Epidermal melanocyte (primary cell): Measurements from ENCODE around the gene RASSF8.

Experiments used
- DNase-seq: peaks from one replicate; pipeline ENCODE4 v3.0.0; 2011; ENCODE audit warnings: low spot score; ENCODE audit not compliant: insufficient read length

Gene RASSF8

DNA sequence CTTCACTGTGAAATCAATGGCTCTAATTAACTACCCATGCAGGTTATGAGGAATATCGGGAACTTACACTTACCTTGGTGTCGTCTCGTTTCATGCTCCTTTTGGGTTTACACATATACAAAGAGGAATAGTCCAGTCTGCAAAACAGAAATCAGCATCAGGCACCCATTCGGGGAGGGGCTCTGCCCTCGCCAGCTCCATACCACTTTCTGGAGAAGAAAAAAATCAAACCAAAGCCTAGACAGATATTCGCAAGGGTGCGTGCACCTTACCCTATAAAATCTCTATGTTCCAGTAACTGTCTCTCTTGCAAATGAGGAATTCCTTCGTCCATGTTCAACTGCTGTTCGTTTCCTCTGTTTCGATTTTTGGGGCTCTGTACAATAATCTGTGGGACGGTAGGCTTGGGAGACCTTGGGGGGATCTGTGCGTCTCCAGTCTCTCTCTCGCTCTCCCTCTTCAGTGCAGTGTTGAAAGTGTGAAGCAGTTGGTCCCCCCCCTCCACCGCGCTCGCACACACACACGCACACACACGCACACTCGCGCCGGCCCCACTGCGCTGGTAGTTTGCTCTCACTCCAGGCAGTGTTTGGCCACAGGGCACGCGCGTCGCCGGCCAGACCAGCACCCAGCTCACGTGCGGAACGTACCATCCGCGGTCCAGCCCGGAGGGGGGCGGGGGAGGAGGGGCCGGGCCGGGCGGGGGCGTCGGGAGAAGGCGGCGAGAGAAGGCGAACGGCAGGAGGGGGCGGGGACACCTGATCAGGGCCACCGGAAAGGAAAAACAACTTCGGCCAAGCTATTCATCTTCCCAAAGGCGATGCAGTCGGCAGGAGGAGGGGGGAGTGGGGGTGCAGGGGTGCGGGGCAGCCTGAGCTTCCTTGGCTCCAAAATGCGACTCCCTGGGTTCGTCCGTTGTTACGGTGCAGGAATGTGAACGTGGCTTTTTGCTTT lies 166.2 kb downstream of the RASSF8 start, which contains the start of gene BHLHE41:
Gene BHLHE41 (minus strand): TSS at position 592 of the 954 bp plus-strand sequence. CDS start 258 bp downstream, at position 334.
- peak; percentile 58 for DNase-seq

DNA sequence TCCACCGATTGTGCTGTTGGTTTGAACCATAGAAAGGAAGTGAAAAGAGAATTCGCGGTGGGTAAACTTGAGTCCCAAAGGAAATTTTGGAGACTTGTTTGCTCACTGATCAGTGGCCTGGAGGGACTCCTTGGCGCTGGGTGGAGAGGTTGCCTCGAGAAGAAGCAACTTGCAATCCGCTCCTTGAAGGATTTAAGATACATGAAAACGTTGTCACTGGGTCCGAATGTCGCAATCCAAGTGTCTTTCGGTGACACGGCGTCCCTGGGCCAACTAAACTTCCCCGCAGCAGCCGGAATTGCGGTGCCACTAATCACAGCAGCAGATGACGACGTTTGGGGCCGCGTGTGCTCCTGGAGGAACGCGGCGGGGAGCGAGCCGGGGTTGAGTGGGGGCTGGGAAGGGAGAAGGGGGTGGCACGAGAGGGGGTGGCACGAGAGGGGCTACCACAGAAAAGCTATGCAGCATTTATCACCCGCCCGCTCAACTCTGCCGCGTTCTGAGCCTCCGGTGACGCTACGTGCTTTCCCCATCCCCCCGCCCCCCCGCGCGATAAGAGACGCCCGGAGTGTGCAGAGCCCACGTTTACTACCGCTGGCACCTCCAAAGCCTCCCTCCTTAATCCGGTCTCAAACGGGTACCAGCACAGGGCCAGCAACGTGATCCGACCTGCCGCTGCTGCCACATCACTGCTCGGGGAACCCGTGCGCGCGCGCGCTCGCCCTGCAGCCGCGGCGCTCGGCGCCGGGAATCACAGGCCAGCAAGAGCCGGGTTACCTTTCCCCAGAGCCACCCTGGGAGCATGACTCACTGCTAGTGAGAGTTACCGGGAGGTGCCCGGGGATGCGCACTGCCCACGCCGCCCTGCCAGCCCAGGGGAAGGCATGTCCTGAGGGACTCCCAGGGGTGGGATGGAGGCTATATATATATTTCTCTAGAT lies 167.2 kb downstream of the RASSF8 start:
- DNase-seq = no peak

DNA sequence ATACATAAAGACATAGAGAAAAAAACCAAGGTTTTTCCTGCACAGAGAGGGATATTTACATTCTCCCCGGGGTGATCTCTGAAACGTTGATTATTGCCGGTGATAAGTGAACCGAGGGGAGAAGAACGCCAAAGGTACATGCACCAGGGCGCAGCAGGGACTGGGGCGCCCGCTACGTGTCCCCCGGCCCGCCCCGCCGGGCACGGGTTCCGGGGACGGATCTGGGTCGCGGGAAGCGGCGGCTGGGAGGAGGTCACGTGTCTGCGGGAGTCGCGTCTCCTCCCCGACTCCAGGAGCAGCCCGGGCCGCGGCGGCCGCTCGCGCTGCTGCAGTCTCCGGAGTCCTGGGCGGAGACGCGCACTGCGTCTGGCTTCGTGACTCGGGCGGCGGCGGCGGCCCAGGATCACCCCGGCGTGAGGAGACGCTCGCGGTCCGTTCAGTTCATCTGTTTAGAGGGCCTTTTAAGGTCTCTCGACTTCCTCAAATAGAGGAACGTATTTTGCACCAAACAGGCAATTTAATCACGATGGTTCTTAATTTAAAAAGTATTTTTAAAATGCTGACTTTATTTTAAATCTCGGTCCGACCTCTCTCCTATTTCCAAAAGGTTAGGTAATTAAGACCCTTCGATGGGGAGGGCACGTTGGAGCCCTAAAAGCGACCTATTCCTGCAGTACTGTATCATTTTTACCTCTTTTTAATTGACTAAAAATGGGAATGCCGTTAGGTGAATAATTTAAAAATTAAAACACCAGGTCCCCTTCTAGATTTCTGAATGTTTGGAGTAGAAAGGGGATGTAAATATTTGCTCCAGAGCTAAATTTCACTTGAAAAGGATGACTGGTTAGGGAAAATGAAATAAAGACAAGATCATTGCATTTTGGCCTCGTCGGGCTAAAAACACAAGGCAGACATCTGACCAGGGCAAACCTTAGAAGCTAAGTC lies 168.1 kb downstream of the RASSF8 start:
- DNase-seq = peak; percentile 79

DNA sequence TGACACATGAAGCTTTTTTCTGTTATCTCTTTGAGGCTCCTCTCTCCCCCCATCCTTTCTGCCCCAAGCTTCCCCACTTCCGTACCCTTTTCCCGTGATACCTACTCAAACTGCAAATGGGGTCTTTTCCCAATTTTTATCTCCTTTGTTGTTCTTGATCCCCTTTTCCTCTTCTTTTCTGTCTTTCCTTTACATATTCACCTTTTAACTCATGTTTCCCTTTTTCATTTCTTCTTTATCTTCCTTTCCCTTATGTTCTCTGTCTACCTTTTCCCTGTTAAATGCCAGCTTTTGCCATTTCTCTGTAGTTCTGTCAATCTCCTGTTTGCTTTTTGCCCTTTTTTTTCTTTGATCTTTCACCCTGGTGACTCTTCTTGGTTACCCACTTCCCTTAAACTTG lies 168.9 kb downstream of the RASSF8 start:
- DNase-seq = no peak

DNA sequence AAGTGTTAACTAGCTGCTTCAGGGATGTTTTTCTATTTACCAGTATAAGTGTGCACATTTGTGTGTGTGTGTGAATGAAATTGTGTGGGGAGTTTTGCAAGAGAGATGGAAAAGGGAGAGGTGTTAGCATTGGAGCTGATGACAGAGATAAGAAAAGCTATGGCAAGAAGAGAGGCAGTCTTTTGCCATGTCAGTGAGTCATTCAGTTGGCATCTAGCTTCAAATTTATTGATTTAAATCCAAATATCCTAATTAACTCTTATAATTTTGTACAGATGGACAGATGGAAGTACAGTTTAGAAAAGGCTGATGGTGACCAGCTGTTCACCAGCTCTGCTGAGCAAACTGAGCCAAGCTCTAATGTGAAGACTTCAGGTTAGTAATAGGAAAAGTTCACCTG lies 169.7 kb downstream of the RASSF8 start:
- no peak for DNase-seq
